Heart left ventricle (tissue), 16 donors: ENCODE data around the gene SIGLEC14. TPM values are rescaled to one million over a fixed set of nuclear protein-coding genes. Genes with fewer than 3 reads are reported as not detected.

Source experiments
- ATAC-seq, 4 donors: fragments of 200-7000 bp; cut with Tn5 transposase; one replicate each; pipeline ENCODE4 v1.9.1; 2020 to 2022; ENCODE audit warnings: moderate library complexity in 4 of 4, mild to moderate bottlenecking in 3 of 4, moderate number of reproducible peaks in 1 of 4
- DNase-seq, 5 donors: peaks; one replicate each; pipeline ENCODE4 v3.0.0-alpha.2; 2020
- H3K27ac ChIP-seq, 12 donors: fragments of 200-600 bp; sonication (generic) in 4 of 12; one replicate each; pipeline versions ENCODE4 v1.5.0 to v1.8.0; 2016 to 2022; ENCODE audit warnings: mild to moderate bottlenecking in 2 of 12
- H3K27me3 ChIP-seq, 9 donors: fragments of 200-600 bp; sonication (generic) in 2 of 9; one replicate each; pipeline versions ENCODE4 v1.5.1 to v1.8.0; 2016 to 2022; ENCODE audit warnings: mild to moderate bottlenecking in 3 of 9
- H3K36me3 ChIP-seq, 9 donors: fragments of 200-600 bp; sonication (generic) in 2 of 9; one replicate each; pipeline versions ENCODE4 v1.5.0 to v1.8.0; 2018 to 2022; ENCODE audit warnings: mild to moderate bottlenecking in 2 of 9
- H3K4me1 ChIP-seq, 12 donors: fragments of 200-600 bp; sonication (generic) in 4 of 12; one replicate each; pipeline versions ENCODE4 v1.5.0 to v1.8.0; 2016 to 2022; ENCODE audit warnings: mild to moderate bottlenecking in 3 of 12
- H3K4me3 ChIP-seq, 12 donors: fragments of 200-600 bp; sonication (generic) in 4 of 12; one replicate each; pipeline versions ENCODE4 v1.5.0 to v1.8.0; 2017 to 2022; ENCODE audit warnings: mild to moderate bottlenecking in 9 of 12, moderate library complexity in 4 of 12
- H3K9me3 ChIP-seq, 12 donors: fragments of 200-600 bp; sonication (generic) in 4 of 12; one replicate each; pipeline versions ENCODE4 v1.5.0 to v1.8.0; 2016 to 2022; ENCODE audit warnings: mild to moderate bottlenecking in 1 of 12
- CTCF ChIP-seq, 12 donors: fragments of 200-600 bp; sonication (generic) in 4 of 12; IDR thresholded peaks; one replicate each; pipeline versions ENCODE4 v1.5.0 to v1.8.0; 2018 to 2022; ENCODE audit warnings: antibody characterized with exemption in 12 of 12, mild to moderate bottlenecking in 5 of 12
- POLR2A ChIP-seq, 2 donors: fragments of 450-650 bp; IDR thresholded peaks; one replicate each; pipeline ENCODE4 v1.6.1; 2017; ENCODE audit warnings: antibody characterized with exemption in 2 of 2, mild to moderate bottlenecking in 2 of 2, moderate library complexity in 2 of 2
- WGBS, 4 donors: extraction: QIAGEN DNeasy Blood & Tissue Kit in 2 of 4; methylation state at CpG; one replicate each; pipeline versions ENCODE4 v1.1.5 to v1.1.7; 2013 to 2018; 5-methylcytosine and 5-hydroxymethylcytosine counted together
- intact Hi-C, 10 donors: fragments of 100-400 bp; cut with DNase I; formaldehyde crosslinking; loops; one replicate each; pipeline versions ENCODE4 v1.11.1 to v1.14.2; 2022
- polyA plus RNA-seq, 2 donors: library from polyadenylated mRNA; stranded (reverse); fragments of 200-250 nt; gene quantifications; one replicate each; pipeline ENCODE4 v1.2.3, GENCODE V29; 2013
- total RNA-seq, 9 donors: library from RNA; depleted of rRNA in 2 of 9; stranded (reverse); fragments of >200 nt in 2 of 9; fragmentation: NEBNext Ultra II Directional in 3 of 9; extraction: Animal tissue kit (Norgen Biotek cat#: 25700) in 3 of 9; gene quantifications; one replicate each; pipeline versions ENCODE4 v1.1.0 to v1.2.4, GENCODE V29; 2016 to 2023
- donor health status: ischemic (EF 13 %, LVEDD 7.1; RV severe dilation, severe dysfunction).
- donor health status: healthy with polysubstance abuse.
- donor health status: DM: no; HTN: yes; CAD: no.
- donor health status: DM: no; HTN: no; CAD: no.
- donor health status: ischemic (EF 25% LVEDD 6.9; RV normal size, moderate dysfunction).
- donor health status: ischemic (EF 25% LVEDD 5.7; RV mildly dilated, moderate dysfunction).
- donor health status: healthy.
- donor health status: DM: yes; HTN: yes; CAD: no.
- donor health status: ischemic (EF 35%, LVEDD 5.7; RV mildly dilated, moderate dysfunction).
- donor health status: nonischemic (EF 11% LVEDD 7.7; RV severe dilation, severe dysfunction).
- donor health status: DM: yes; HTN: yes; CAD: no.
- donor health status: PGD.
- donor health status: ischemic (EF 29% LVEDD 5.4; RV normal size, mild dysfunction).
- donor health status: nonischemic (EF 23%, LVEDD 6.1; RV moderate dilation, normal function).

Gene SIGLEC14
- total and polyA plus RNA-seq, 11 donors, result 0.20 to 17.9 (median 1.3) TPM; not detected in 2

GRCh38 chr19:51691584-51692428, 45.2 kb upstream of the SIGLEC14 start:
- ATAC-seq (no peak), DNase-seq (no peak)
- H3K9me3 ChIP-seq, result no peaks in the 10 kb centered on the region
- WGBS, 4 donors, result 18 to 24% (median 21%) methylated on average over 10 to 12 of the region's 12 CpGs
- TF ChIP-seq POLR2A (IDR thresholded peaks at IDR 0.05), result no peak
- no peak for TF ChIP-seq CTCF (IDR thresholded peaks at IDR 0.05)
- H3K27ac ChIP-seq, result peak overlapping the region in 11 of 12 donors; percentile 28 to 100 (median 99)
- H3K36me3 ChIP-seq, result peaks cover 0 to 41% (median 28%) of the 10 kb centered on the region in 9 donors
- peak overlapping the region; percentile 63 to 99 (median 94) for H3K4me3 ChIP-seq
- peaks cover 0 to 48% (median 33%) of the 10 kb centered on the region in 12 donors for H3K4me1 ChIP-seq
- no peaks in the 10 kb centered on the region for H3K27me3 ChIP-seq
- intact Hi-C loops, result no loop called here

DNA sequence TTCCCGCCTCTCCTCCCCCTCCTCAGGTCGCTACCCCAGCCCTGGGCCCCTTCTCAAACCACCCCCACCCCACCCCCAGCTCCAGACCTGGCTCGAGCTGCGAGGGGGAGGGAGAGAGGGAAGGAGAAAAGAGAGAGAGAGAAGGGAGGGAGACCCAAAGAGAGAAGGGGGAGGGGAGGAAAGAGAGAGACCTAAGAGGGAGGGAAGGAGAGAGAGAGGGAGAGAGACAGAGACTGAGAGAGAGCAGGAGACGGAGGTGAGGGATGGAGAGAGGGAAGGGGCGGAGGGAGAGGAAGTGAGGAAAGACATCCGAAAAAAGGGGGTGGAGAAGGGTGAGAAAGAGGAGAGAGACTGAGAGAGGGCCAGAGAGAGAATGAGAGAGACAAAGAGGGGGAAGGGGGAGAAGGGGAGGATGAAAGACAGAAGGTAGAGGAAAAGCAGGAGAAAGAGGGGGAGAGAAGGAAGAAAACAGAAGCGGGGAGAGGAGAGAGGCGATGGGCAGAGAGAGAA, 44.5 kb upstream of the SIGLEC14 start:
- TF ChIP-seq CTCF (IDR thresholded peaks at IDR 0.05) (no peak), POLR2A (IDR thresholded peaks at IDR 0.05) (no peak)
- Histone ChIP-seq H3K9me3 (no peaks in the 10 kb centered on the region), H3K36me3 (peaks cover 0 to 34% (median 24%) of the 10 kb centered on the region in 9 donors), H3K4me3 (peak overlapping the region; percentile 63 to 99 (median 94)), H3K4me1 (peaks cover 0 to 48% (median 33%) of the 10 kb centered on the region in 12 donors), H3K27me3 (no peaks in the 10 kb centered on the region), H3K27ac (peak overlapping the region; percentile 72 to 100 (median 98))
- no peak for DNase-seq
- intact Hi-C loops, result no loop called here
- no peak for ATAC-seq
- 4 to 7% (median 6%) methylated on average over 8 to 9 of the region's 9 CpGs for WGBS, 4 donors

- Histone ChIP-seq H3K27me3 (no peaks in the 10 kb centered on the region), H3K27ac (peak overlapping the region; percentile 90 to 100 (median 98)), H3K4me3 (peak overlapping the region; percentile 63 to 99 (median 94)), H3K36me3 (peaks cover 0 to 29% (median 19%) of the 10 kb centered on the region in 9 donors), H3K9me3 (no peaks in the 10 kb centered on the region), H3K4me1 (peaks cover 0 to 48% (median 33%) of the 10 kb centered on the region in 12 donors)
- TF ChIP-seq CTCF (IDR thresholded peaks at IDR 0.05), result no peak
- TF ChIP-seq POLR2A (IDR thresholded peaks at IDR 0.05), result peak in 1 of 2 donors; percentile 38
- intact Hi-C loops, result no loop called here
- ATAC-seq, result peak; percentile 35 to 66 (median 46)
- DNase-seq, result peak; percentile 76 to 86 (median 80)
- WGBS, 4 donors, result 0 to 1% (median 1%) methylated on average over 6 to 21 of the region's 21 CpGs
Measured at GRCh38 chr19:51690454-51691073, 43.9 kb upstream of the SIGLEC14 start.
